AG09309 (cell line): ENCODE data around the gene NTM.

Experiments
- DNase-seq: peaks from one replicate; pipeline ENCODE4 v3.0.0-alpha.2; 2010; ENCODE audit warnings: low read depth
- H3K4me3 ChIP-seq: 2 replicates; pipeline ENCODE4 v1.5.1; 2011; ENCODE audit warnings: mild to moderate bottlenecking, low read depth, low read length, moderate library complexity; ENCODE audit not compliant: control insufficient read depth
- CTCF ChIP-seq: IDR thresholded peaks from 2 replicates; pipeline ENCODE4 v1.5.1; 2011; ENCODE audit warnings: mild to moderate bottlenecking, low read depth, low read length, inconsistent platforms; ENCODE audit not compliant: insufficient read depth, control insufficient read depth; ENCODE audit errors: missing control alignments

NTM gene

GRCh38 chr11:131455843-131456704, 85.7 kb downstream of the NTM start:
- no peak for TF ChIP-seq CTCF
- no peak overlapping the region for H3K4me3 ChIP-seq
- no peak for DNase-seq

GRCh38 chr11:131457163-131457562, 86.7 kb downstream of the NTM start:
- H3K4me3 ChIP-seq = no peak overlapping the region
- no peak for DNase-seq
- TF ChIP-seq CTCF = no peak

GRCh38 chr11:131458421-131458820, 88.0 kb downstream of the NTM start:
- no peak overlapping the region for H3K4me3 ChIP-seq
- TF ChIP-seq CTCF = no peak
- no peak for DNase-seq

GRCh38 chr11:131460931-131461330, 90.5 kb downstream of the NTM start:
- no peak overlapping the region for H3K4me3 ChIP-seq
- no peak for TF ChIP-seq CTCF
- no peak for DNase-seq

GRCh38 chr11:131462622-131463021, 92.2 kb downstream of the NTM start:
- no peak for TF ChIP-seq CTCF
- no peak overlapping the region for H3K4me3 ChIP-seq
- no peak for DNase-seq

GRCh38 chr11:131463162-131463561, 92.7 kb downstream of the NTM start:
- DNase-seq = no peak
- no peak overlapping the region for H3K4me3 ChIP-seq
- no peak for TF ChIP-seq CTCF
